GM19238 (cell line): Measurements from ENCODE around the gene SULF2.
"Not testable (repeated sequence)": the region's sequence is repeated elsewhere in the genome, so short reads cannot be mapped to it uniquely, and the experiment has no call there.

Source experiments
- DNase-seq: peaks from one replicate; pipeline ENCODE4 v3.0.0; 2011; ENCODE audit warnings: low spot score; ENCODE audit not compliant: insufficient read length

The SULF2 gene

GRCh38 chr20:47785311-47785853 is at the start of gene SULF2:
Gene SULF2 (minus strand): TSS chr20:47785481. CDS start chr20:47757363, 28,118 bp downstream.
- no peak for DNase-seq

GRCh38 chr20:47831675-47832074 is 46.4 kb upstream of the SULF2 start:
- DNase-seq, result not testable (repeated sequence)

- not testable (repeated sequence) for DNase-seq
These were observed 41.4 kb upstream of the SULF2 start for GRCh38 chr20:47826716-47827115.

- DNase-seq, result not testable (repeated sequence)
These were observed 40.7 kb upstream of the SULF2 start for GRCh38 chr20:47826006-47826405.

- no peak for DNase-seq
These were observed 39.9 kb upstream of the SULF2 start for GRCh38 chr20:47825011-47825762.

- DNase-seq, result not testable (repeated sequence)
These were observed 38.7 kb upstream of the SULF2 start for GRCh38 chr20:47823941-47824340.

- no peak for DNase-seq
These were observed 36.3 kb upstream of the SULF2 start for GRCh38 chr20:47821481-47822100.

- DNase-seq, result no peak
These were observed 33.8 kb upstream of the SULF2 start for GRCh38 chr20:47818996-47819609.

- DNase-seq, result no peak
These were observed 33.2 kb upstream of the SULF2 start for GRCh38 chr20:47818466-47818865.

GRCh38 chr20:47818016-47818415 is 32.7 kb upstream of the SULF2 start:
- DNase-seq, result no peak

GRCh38 chr20:47817573-47817972 is 32.3 kb upstream of the SULF2 start:
- no peak for DNase-seq

- no peak for DNase-seq
These were observed 31.5 kb upstream of the SULF2 start for GRCh38 chr20:47816487-47817451.

- no peak for DNase-seq
These were observed 30.6 kb upstream of the SULF2 start for GRCh38 chr20:47815866-47816265.

- no peak for DNase-seq
These were observed 30.1 kb upstream of the SULF2 start for GRCh38 chr20:47815416-47815806.

GRCh38 chr20:47814632-47815415 is 29.5 kb upstream of the SULF2 start:
- no peak for DNase-seq

- DNase-seq, result no peak
These were observed 25.6 kb upstream of the SULF2 start for GRCh38 chr20:47810721-47811347.

- no peak for DNase-seq
These were observed 24.9 kb upstream of the SULF2 start for GRCh38 chr20:47810116-47810677.

GRCh38 chr20:47809161-47809960 is 24.1 kb upstream of the SULF2 start:
- no peak for DNase-seq

GRCh38 chr20:47805951-47806350 is 20.7 kb upstream of the SULF2 start:
- no peak for DNase-seq
